Mesenchymal stem cell (in vitro differentiated cells and primary cell): ENCODE data around the gene POLR3H.
"Not testable (repeated sequence)": the region's sequence is repeated elsewhere in the genome, so short reads cannot be mapped to it uniquely, and the experiment has no call there.

Experiments
- DNase-seq: peaks from one replicate; pipeline ENCODE4 v3.0.0-alpha.2; 2013
- H2AFZ ChIP-seq: one replicate; pipeline ENCODE4 v1.6.1; 2013; ENCODE audit warnings: low read depth, mild to moderate bottlenecking, control low read depth, inconsistent platforms, low read length, moderate library complexity
- H2AK5ac ChIP-seq: 2 replicates; pipeline ENCODE4 v1.6.1; 2013; ENCODE audit warnings: low read length, moderate library complexity, mild to moderate bottlenecking, inconsistent platforms; ENCODE audit not compliant: severe bottlenecking
- H2BK120ac ChIP-seq: one replicate; pipeline ENCODE4 v1.6.1; 2013; ENCODE audit warnings: low read depth, mild to moderate bottlenecking, inconsistent platforms, low read length, moderate library complexity
- H2BK12ac ChIP-seq, 2 experiments: one replicate each; pipeline ENCODE4 v1.6.1; 2013; ENCODE audit warnings: inconsistent platforms in 2 of 2, low read length in 2 of 2, mild to moderate bottlenecking in 2 of 2, moderate library complexity in 2 of 2, control low read depth in 1 of 2
- H2BK15ac ChIP-seq: one replicate; pipeline ENCODE4 v1.6.1; 2013; ENCODE audit warnings: mild to moderate bottlenecking, low read depth, inconsistent platforms; ENCODE audit not compliant: poor library complexity, severe bottlenecking
- H2BK5ac ChIP-seq: 2 replicates; pipeline ENCODE4 v1.6.1; 2013; ENCODE audit warnings: low read depth, mild to moderate bottlenecking, low read length, control low read depth, inconsistent platforms; ENCODE audit not compliant: poor library complexity, severe bottlenecking
- H3K14ac ChIP-seq, 2 experiments: one replicate each; pipeline ENCODE4 v1.6.1; 2013; ENCODE audit warnings: inconsistent platforms in 2 of 2, low read length in 2 of 2, control low read depth in 1 of 2, mild to moderate bottlenecking in 1 of 2, moderate library complexity in 1 of 2
- H3K18ac ChIP-seq, 2 experiments: one replicate each; pipeline ENCODE4 v1.6.1; 2013; ENCODE audit warnings: inconsistent platforms in 2 of 2, low read length in 2 of 2, control low read depth in 1 of 2, low read depth in 1 of 2, mild to moderate bottlenecking in 1 of 2
- H3K23ac ChIP-seq, 2 experiments: one replicate each; pipeline ENCODE4 v1.6.1; 2013; ENCODE audit warnings: inconsistent platforms in 2 of 2, low read length in 2 of 2, mild to moderate bottlenecking in 2 of 2, moderate library complexity in 2 of 2, control low read depth in 1 of 2
- H3K27ac ChIP-seq: 2 replicates; pipeline ENCODE4 v1.5.1; 2013; ENCODE audit warnings: mild to moderate bottlenecking, moderate library complexity, low read length, control low read depth, inconsistent platforms; ENCODE audit not compliant: poor library complexity, severe bottlenecking
- H3K27me3 ChIP-seq, 2 experiments: 2 replicates each; pipeline versions ENCODE4 v1.6.1 to v1.7.0; 2013; ENCODE audit warnings: low read length in 2 of 2, mild to moderate bottlenecking in 2 of 2, moderate library complexity in 2 of 2, control low read depth in 1 of 2, inconsistent platforms in 1 of 2; ENCODE audit not compliant: control insufficient read depth in 1 of 2, insufficient read depth in 1 of 2
- H3K36me3 ChIP-seq, 2 experiments: 2 replicates each; pipeline versions ENCODE4 v1.6.1 to v1.7.0; 2013; ENCODE audit warnings: low read length in 2 of 2, control low read depth in 1 of 2, inconsistent platforms in 1 of 2, low read depth in 1 of 2, mild to moderate bottlenecking in 1 of 2; ENCODE audit not compliant: insufficient read depth in 2 of 2, control insufficient read depth in 1 of 2
- H3K4ac ChIP-seq, 2 experiments: one replicate each; pipeline ENCODE4 v1.6.1; 2013; ENCODE audit warnings: inconsistent platforms in 2 of 2, low read length in 2 of 2, mild to moderate bottlenecking in 2 of 2, moderate library complexity in 2 of 2, control low read depth in 1 of 2, low read depth in 1 of 2
- H3K4me1 ChIP-seq: 2 replicates; pipeline ENCODE4 v1.6.1; 2013; ENCODE audit warnings: low read depth, low read length, control low read depth; ENCODE audit not compliant: control insufficient read depth, insufficient read depth
- H3K4me2 ChIP-seq: 2 replicates; pipeline ENCODE4 v1.6.1; 2013; ENCODE audit warnings: low read length, mild to moderate bottlenecking, inconsistent platforms; ENCODE audit not compliant: poor library complexity, severe bottlenecking
- H3K4me3 ChIP-seq, 2 experiments: 2 replicates each; pipeline versions ENCODE4 v1.5.1 to v1.7.0; 2013; ENCODE audit warnings: low read length in 2 of 2, mild to moderate bottlenecking in 2 of 2, control low read depth in 1 of 2, low read depth in 1 of 2; ENCODE audit not compliant: insufficient read depth in 1 of 2
- H3K79me1 ChIP-seq: replicated peaks from 2 replicates; pipeline ENCODE4 v1.6.1; 2013; ENCODE audit warnings: mild to moderate bottlenecking, control low read depth, low read length, inconsistent platforms; ENCODE audit not compliant: poor library complexity, severe bottlenecking
- H3K9ac ChIP-seq: 2 replicates; pipeline ENCODE4 v1.7.0; 2013; ENCODE audit warnings: mild to moderate bottlenecking, low read length, moderate library complexity
- H3K9me3 ChIP-seq: 2 replicates; pipeline ENCODE4 v1.7.0; 2013; ENCODE audit warnings: mild to moderate bottlenecking, low read length; ENCODE audit not compliant: control insufficient read depth
- H4K8ac ChIP-seq: one replicate; pipeline ENCODE4 v1.6.1; 2013; ENCODE audit warnings: inconsistent platforms, mild to moderate bottlenecking, low read length, moderate library complexity
- H4K91ac ChIP-seq: one replicate; pipeline ENCODE4 v1.6.1; 2013; ENCODE audit warnings: mild to moderate bottlenecking, low read length, inconsistent platforms
- WGBS: methylation state at CpG from one replicate; pipeline ENCODE4 v1.1.7; 2013; ENCODE audit warnings: mixed read lengths; 5-methylcytosine and 5-hydroxymethylcytosine counted together

POLR3H gene

GRCh38 chr22:41572305-41572704 lies 28.0 kb upstream of the POLR3H start:
- not testable (repeated sequence) for H3K23ac ChIP-seq, H2AK5ac ChIP-seq, H3K9me3 ChIP-seq, H3K4ac ChIP-seq, H2BK5ac ChIP-seq, H2BK120ac ChIP-seq, H3K79me1 ChIP-seq, H2AFZ ChIP-seq, H4K91ac ChIP-seq, H4K8ac ChIP-seq, H3K14ac ChIP-seq, DNase-seq, H3K18ac ChIP-seq, H2BK12ac ChIP-seq, H3K4me2 ChIP-seq, H3K27ac ChIP-seq, H2BK15ac ChIP-seq, H3K27me3 ChIP-seq, H3K9ac ChIP-seq
- H3K36me3 ChIP-seq, result peaks cover 14 to 41% of the 10 kb centered on the region in 2 experiments
- H3K4me1 ChIP-seq, result peaks cover 13% of the 10 kb centered on the region
- WGBS, result 92% methylated on average over 3 of the region's 3 CpGs
- peak overlapping the region in 1 of 2 experiments; percentile 3 for H3K4me3 ChIP-seq

- no peak overlapping the region for H3K23ac ChIP-seq
- DNase-seq, result no peak
- no peak overlapping the region for H3K9ac ChIP-seq
- no peak overlapping the region for H3K4me3 ChIP-seq
- no peak overlapping the region for H2BK120ac ChIP-seq
- H3K79me1 ChIP-seq, result no peaks in the 10 kb centered on the region
- H4K91ac ChIP-seq, result peak overlapping the region; percentile 40
- no peak overlapping the region for H3K4ac ChIP-seq
- no peaks in the 10 kb centered on the region for H3K27me3 ChIP-seq
- peak overlapping the region; percentile 2 for H4K8ac ChIP-seq
- H3K4me2 ChIP-seq, result no peak overlapping the region
- H3K14ac ChIP-seq, result no peak overlapping the region
- no peak overlapping the region for H2AFZ ChIP-seq
- peaks cover 8% of the 10 kb centered on the region for H3K4me1 ChIP-seq
- no peak overlapping the region for H2BK5ac ChIP-seq
- H3K36me3 ChIP-seq, result peaks cover 9 to 36% of the 10 kb centered on the region in 2 experiments
- no peak overlapping the region for H3K27ac ChIP-seq
- no peaks in the 10 kb centered on the region for H3K9me3 ChIP-seq
- over 99% methylated on average over 13 of the region's 14 CpGs for WGBS
- H2BK12ac ChIP-seq, result no peak overlapping the region
- H3K18ac ChIP-seq, result no peak overlapping the region
- H2AK5ac ChIP-seq, result no peak overlapping the region
- H2BK15ac ChIP-seq, result no peak overlapping the region
These were observed 27.5 kb upstream of the POLR3H start for GRCh38 chr22:41571786-41572185.

- H2BK12ac ChIP-seq, result no peak overlapping the region
- peaks cover 13% of the 10 kb centered on the region for H3K4me1 ChIP-seq
- H4K91ac ChIP-seq, result no peak overlapping the region
These were observed 26.0 kb upstream of the POLR3H start for GRCh38 chr22:41570221-41570620.

GRCh38 chr22:41568811-41569210 lies 24.5 kb upstream of the POLR3H start:
- Histone ChIP-seq H3K27me3 (no peaks in the 10 kb centered on the region), H3K14ac (no peak overlapping the region), H2BK5ac (no peak overlapping the region), H3K23ac (no peak overlapping the region), H3K79me1 (no peaks in the 10 kb centered on the region), H3K27ac (no peak overlapping the region), H2BK12ac (no peak overlapping the region), H2BK15ac (no peak overlapping the region), H2BK120ac (no peak overlapping the region), H3K4me1 (peaks cover 10% of the 10 kb centered on the region), H3K9ac (no peak overlapping the region), H3K36me3 (peaks cover 0 to 11% of the 10 kb centered on the region in 2 experiments), H3K9me3 (no peaks in the 10 kb centered on the region), H3K4ac (no peak overlapping the region), H3K18ac (no peak overlapping the region), H2AFZ (no peak overlapping the region), H2AK5ac (no peak overlapping the region), H3K4me3 (no peak overlapping the region), H3K4me2 (no peak overlapping the region), H4K91ac (no peak overlapping the region), H4K8ac (peak overlapping the region; percentile 57)
- WGBS, result 85% methylated on average over 7 of the region's 7 CpGs
- DNase-seq, result no peak

More at GRCh38 chr22:41570221-41570620, 26.0 kb upstream of the POLR3H start:
- H3K27ac ChIP-seq, result no peak overlapping the region
- no peaks in the 10 kb centered on the region for H3K79me1 ChIP-seq
- H3K4me3 ChIP-seq, result no peak overlapping the region
- H2BK15ac ChIP-seq, result no peak overlapping the region
- H3K4ac ChIP-seq, result no peak overlapping the region
- H3K27me3 ChIP-seq, result no peaks in the 10 kb centered on the region
- H4K8ac ChIP-seq, result no peak overlapping the region
- no peak overlapping the region for H3K14ac ChIP-seq
- H3K18ac ChIP-seq, result no peak overlapping the region
- H3K23ac ChIP-seq, result no peak overlapping the region
- DNase-seq, result no peak
- H2BK120ac ChIP-seq, result no peak overlapping the region
- H3K9me3 ChIP-seq, result no peaks in the 10 kb centered on the region
- no peak overlapping the region for H2AFZ ChIP-seq
- WGBS, result 80% methylated on average over 1 of the region's 3 CpGs
- no peak overlapping the region for H3K9ac ChIP-seq
- no peak overlapping the region for H2AK5ac ChIP-seq
- no peak overlapping the region for H3K4me2 ChIP-seq
- H2BK5ac ChIP-seq, result no peak overlapping the region
- peaks cover 0 to 20% of the 10 kb centered on the region in 2 experiments for H3K36me3 ChIP-seq
